ENCODE measurements around the gene UTS2R. TPM values are rescaled to one million over a fixed set of nuclear protein-coding genes. Genes with fewer than 3 reads are reported as not detected.

UTS2R gene
- total RNA-seq, 6 donors from 2014 or later = 0.39 TPM; not detected in 5

GRCh38 chr17:82406131-82406671, 34.6 kb downstream of the UTS2R start:
- Histone ChIP-seq H3K4me1 (peaks cover 0 to 3% (median 0%) of the 10 kb centered on the region in 4 donors), H3K27me3 (no peaks in the 10 kb centered on the region), H3K36me3 (peaks cover 0 to 54% (median 32%) of the 10 kb centered on the region in 4 donors), H3K4me3 (no peak overlapping the region), H3K27ac (no peak overlapping the region), H3K9me3 (no peaks in the 10 kb centered on the region)
- WGBS, 2 donors = 85 to 93% methylated on average over 9 to 14 of the region's 14 CpGs
- TF ChIP-seq EP300 (IDR thresholded peaks at IDR 0.05) = no peak
- TF ChIP-seq CTCF (IDR thresholded peaks at IDR 0.05) = no peak
- no peak for TF ChIP-seq POLR2AphosphoS5 (IDR thresholded peaks at IDR 0.05)
- no peak for TF ChIP-seq POLR2A (IDR thresholded peaks at IDR 0.05)
- no peak for ATAC-seq (ENCODE audit: low FRiP score in 2 of 2)
- no peak for DNase-seq

DNA sequence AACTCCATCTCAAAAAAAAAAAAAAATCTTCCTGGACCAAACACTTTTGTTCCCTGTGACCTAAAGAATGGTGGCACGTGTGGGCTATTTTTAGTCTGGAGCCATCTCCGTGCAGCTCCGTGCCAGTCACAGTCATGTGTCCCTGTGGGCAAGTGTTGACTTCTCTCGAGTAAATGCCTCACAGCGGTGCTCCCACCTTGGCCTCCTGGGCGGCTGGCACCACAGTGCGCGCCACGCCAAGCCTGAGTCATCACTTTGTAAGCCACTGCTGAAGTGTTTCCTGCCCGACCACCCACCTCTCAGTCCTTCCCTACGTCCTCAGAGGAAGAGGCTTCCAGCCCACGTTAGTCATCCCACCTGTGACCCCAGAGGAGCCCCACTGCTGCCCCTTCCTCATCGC, 35.7 kb downstream of the UTS2R start:
- no peak for ATAC-seq (ENCODE audit: low FRiP score in 2 of 2)
- Histone ChIP-seq H3K36me3 (peaks cover 0 to 53% (median 30%) of the 10 kb centered on the region in 4 donors), H3K27ac (no peak overlapping the region), H3K4me1 (no peaks in the 10 kb centered on the region), H3K27me3 (no peaks in the 10 kb centered on the region), H3K9me3 (no peaks in the 10 kb centered on the region), H3K4me3 (no peak overlapping the region)
- WGBS, 2 donors = 74 to 84% methylated on average over 13 of the region's 13 CpGs
- peak; percentile 34 to 68 for DNase-seq
- TF ChIP-seq POLR2A (IDR thresholded peaks at IDR 0.05) (no peak), CTCF (IDR thresholded peaks at IDR 0.05) (no peak), POLR2AphosphoS5 (IDR thresholded peaks at IDR 0.05) (no peak), EP300 (IDR thresholded peaks at IDR 0.05) (no peak)

DNA sequence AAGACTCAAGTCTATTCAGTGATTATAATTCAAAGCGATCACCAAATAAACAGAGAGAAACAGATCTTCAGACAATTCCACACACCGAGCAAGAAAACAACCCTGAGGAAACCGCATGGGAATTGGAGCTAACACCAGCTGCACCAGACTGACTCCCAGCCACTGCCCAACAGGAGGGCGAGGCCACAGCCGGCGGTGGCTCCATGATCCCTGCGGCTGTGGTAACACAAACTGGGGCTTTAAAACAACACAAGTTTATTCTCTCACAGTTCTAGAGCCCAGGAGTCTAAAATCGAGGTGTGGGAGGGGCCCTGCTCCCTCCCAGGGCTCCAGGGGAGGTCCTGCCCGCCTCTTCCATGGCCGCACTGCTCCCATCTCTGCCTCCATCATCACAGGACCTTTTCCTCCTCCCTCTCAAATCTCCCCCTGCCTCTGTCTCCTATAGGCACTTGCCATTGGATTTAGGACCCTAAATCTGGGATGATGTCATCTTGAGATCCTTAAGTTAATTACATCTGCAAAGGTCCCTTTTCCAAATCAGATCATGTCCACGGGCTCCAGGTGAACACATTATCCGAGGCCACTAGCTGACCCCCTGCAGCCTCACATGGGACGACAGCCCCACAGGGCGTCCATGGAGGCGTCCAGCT, 36.8 kb downstream of the UTS2R start:
- DNase-seq (no peak), ATAC-seq (ENCODE audit: low FRiP score in 2 of 2) (no peak)
- Histone ChIP-seq H3K27me3 (no peaks in the 10 kb centered on the region), H3K9me3 (no peaks in the 10 kb centered on the region), H3K36me3 (peaks cover 0 to 46% (median 21%) of the 10 kb centered on the region in 4 donors), H3K27ac (no peak overlapping the region), H3K4me3 (no peak overlapping the region), H3K4me1 (no peaks in the 10 kb centered on the region)
- WGBS, 2 donors = 89 to 93% methylated on average over 15 of the region's 15 CpGs
- no peak for TF ChIP-seq CTCF (IDR thresholded peaks at IDR 0.05)
- no peak for TF ChIP-seq POLR2AphosphoS5 (IDR thresholded peaks at IDR 0.05)
- no peak for TF ChIP-seq POLR2A (IDR thresholded peaks at IDR 0.05)
- TF ChIP-seq EP300 (IDR thresholded peaks at IDR 0.05) = no peak

DNA sequence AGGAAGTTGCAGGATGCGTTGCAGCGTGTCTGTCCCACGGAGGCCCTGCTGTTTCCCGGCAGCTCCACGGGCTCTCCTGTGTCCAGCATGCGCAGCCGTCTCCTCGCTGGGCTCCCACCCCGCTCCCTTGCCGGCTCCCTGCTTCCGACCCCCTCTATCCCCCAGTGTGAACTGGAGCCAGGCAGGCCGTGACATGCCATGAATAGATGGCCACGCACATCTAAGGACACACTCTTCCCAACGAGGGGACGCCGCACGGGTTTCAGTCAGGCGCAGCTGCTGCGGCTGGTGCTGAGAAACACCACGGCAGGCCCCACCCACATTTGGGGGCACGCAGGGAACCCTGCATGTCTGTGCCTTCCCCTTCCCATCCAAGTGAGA, 37.4 kb downstream of the UTS2R start:
- Histone ChIP-seq H3K9me3 (no peaks in the 10 kb centered on the region), H3K27ac (no peak overlapping the region), H3K4me1 (no peaks in the 10 kb centered on the region), H3K27me3 (no peaks in the 10 kb centered on the region), H3K4me3 (no peak overlapping the region), H3K36me3 (peaks cover 0 to 42% (median 16%) of the 10 kb centered on the region in 4 donors)
- DNase-seq (peak in 1 of 2 donors; percentile 66), ATAC-seq (ENCODE audit: low FRiP score in 2 of 2) (no peak)
- WGBS, 2 donors = 90 to 91% methylated on average over 13 to 18 of the region's 21 CpGs
- TF ChIP-seq POLR2AphosphoS5 (IDR thresholded peaks at IDR 0.05) = no peak
- TF ChIP-seq EP300 (IDR thresholded peaks at IDR 0.05) = no peak

- 92 to 93% methylated on average over 11 to 14 of the region's 14 CpGs for WGBS, 2 donors
- no peaks in the 10 kb centered on the region for H3K27me3 ChIP-seq
- no peak overlapping the region for H3K4me3 ChIP-seq
- H3K9me3 ChIP-seq = no peaks in the 10 kb centered on the region
- TF ChIP-seq POLR2A (IDR thresholded peaks at IDR 0.05) (no peak), POLR2AphosphoS5 (IDR thresholded peaks at IDR 0.05) (no peak), EP300 (IDR thresholded peaks at IDR 0.05) (no peak), CTCF (IDR thresholded peaks at IDR 0.05) (no peak)
- H3K36me3 ChIP-seq = peaks cover 0 to 37% (median 10%) of the 10 kb centered on the region in 4 donors
- H3K4me1 ChIP-seq = peaks cover 0 to 6% (median 5%) of the 10 kb centered on the region in 4 donors
- DNase-seq = no peak
- no peak for ATAC-seq (ENCODE audit: low FRiP score in 2 of 2)
- H3K27ac ChIP-seq = no peak overlapping the region
Measured at GRCh38 chr17:82410014-82410716, 38.6 kb downstream of the UTS2R start.

Data from upper lobe of left lung (tissue), 6 donors.